H9 (cell line): ENCODE measurements around the gene INSYN2B. TPM values are rescaled to one million over a fixed set of nuclear protein-coding genes. Genes with fewer than 3 reads are reported as not detected.

Experiments
- DNase-seq: peaks from one replicate; pipeline ENCODE4 v3.0.0-alpha.2; 2017
- H2AFZ ChIP-seq: one replicate; pipeline ENCODE4 v1.6.1; 2013; ENCODE audit warnings: mild to moderate bottlenecking, low read length, control low read depth, moderate library complexity
- H2AK5ac ChIP-seq: 2 replicates; pipeline ENCODE4 v1.6.1; 2013; ENCODE audit warnings: low read length, control low read depth, mixed read lengths; ENCODE audit not compliant: insufficient read length
- H2BK120ac ChIP-seq: one replicate; pipeline ENCODE4 v1.6.1; 2013; ENCODE audit warnings: low read depth, mild to moderate bottlenecking, low read length, control low read depth, inconsistent platforms; ENCODE audit not compliant: poor library complexity, severe bottlenecking
- H2BK12ac ChIP-seq: 2 replicates; pipeline ENCODE4 v1.6.1; 2013; ENCODE audit warnings: low read length, control low read depth, mixed read lengths, low read depth; ENCODE audit not compliant: insufficient read length
- H2BK15ac ChIP-seq: 2 replicates; pipeline ENCODE4 v1.6.1; 2013; ENCODE audit warnings: low read depth, low read length, control low read depth
- H2BK20ac ChIP-seq: one replicate; pipeline ENCODE4 v1.6.1; 2013; ENCODE audit warnings: low read depth, mild to moderate bottlenecking, low read length, control low read depth, inconsistent platforms; ENCODE audit not compliant: poor library complexity, severe bottlenecking
- H2BK5ac ChIP-seq: 2 replicates; pipeline ENCODE4 v1.6.1; 2013; ENCODE audit warnings: low read length, control low read depth, mixed read lengths; ENCODE audit not compliant: insufficient read length
- H3K14ac ChIP-seq: 2 replicates; pipeline ENCODE4 v1.6.1; 2013; ENCODE audit warnings: low read length, control low read depth; ENCODE audit not compliant: insufficient read depth
- H3K18ac ChIP-seq: 2 replicates; pipeline ENCODE4 v1.6.1; 2013; ENCODE audit warnings: low read depth, mild to moderate bottlenecking, mixed read lengths, low read length, control low read depth; ENCODE audit not compliant: insufficient read length
- H3K23ac ChIP-seq: 2 replicates; pipeline ENCODE4 v1.6.1; 2013; ENCODE audit warnings: low read length, control low read depth, mixed read lengths, low read depth; ENCODE audit not compliant: insufficient read length
- H3K23me2 ChIP-seq: 2 replicates; pipeline ENCODE4 v1.6.1; 2013; ENCODE audit warnings: low read depth, mild to moderate bottlenecking, mixed read lengths, low read length, control low read depth; ENCODE audit not compliant: insufficient read length, poor library complexity, severe bottlenecking
- H3K27ac ChIP-seq: 2 replicates; pipeline ENCODE4 v1.5.1; 2013; ENCODE audit warnings: low read length, control low read depth, mixed read lengths, low read depth; ENCODE audit not compliant: insufficient read length
- H3K27me3 ChIP-seq: 2 replicates; pipeline ENCODE4 v1.6.1; 2013; ENCODE audit warnings: low read length, control low read depth, inconsistent platforms; ENCODE audit not compliant: insufficient read depth
- H3K4ac ChIP-seq: 2 replicates; pipeline ENCODE4 v1.6.1; 2013; ENCODE audit warnings: low read depth, mild to moderate bottlenecking, control low read depth, inconsistent platforms, low read length, moderate library complexity
- H3K4me1 ChIP-seq: 2 replicates; pipeline ENCODE4 v1.6.1; 2013; ENCODE audit warnings: low read length, control low read depth, inconsistent platforms; ENCODE audit not compliant: insufficient read depth
- H3K4me2 ChIP-seq: 2 replicates; pipeline ENCODE4 v1.6.1; 2013; ENCODE audit warnings: low read length, control low read depth, mixed read lengths; ENCODE audit not compliant: insufficient read length, insufficient read depth
- H3K56ac ChIP-seq: 2 replicates; pipeline ENCODE4 v1.6.1; 2013; ENCODE audit warnings: low read depth, mild to moderate bottlenecking, mixed read lengths, low read length, control low read depth; ENCODE audit not compliant: insufficient read length
- H3K79me1 ChIP-seq: 2 replicates; pipeline ENCODE4 v1.6.1; 2013; ENCODE audit warnings: low read depth, mild to moderate bottlenecking, moderate library complexity, low read length, control low read depth, inconsistent platforms; ENCODE audit not compliant: insufficient read depth, poor library complexity, severe bottlenecking
- H3K79me2 ChIP-seq: 2 replicates; pipeline ENCODE4 v1.6.1; 2013; ENCODE audit warnings: low read length, control low read depth, inconsistent platforms; ENCODE audit not compliant: insufficient read depth
- H3K9ac ChIP-seq: 2 replicates; pipeline ENCODE4 v1.6.1; 2013; ENCODE audit warnings: low read length, control low read depth, mixed read lengths; ENCODE audit not compliant: insufficient read length; ENCODE audit errors: extremely low read depth
- H3K9me3 ChIP-seq: one replicate; pipeline ENCODE4 v1.6.1; 2013; ENCODE audit warnings: low read depth, low read length, inconsistent platforms; ENCODE audit not compliant: control insufficient read depth
- H3T11ph ChIP-seq: one replicate; pipeline ENCODE4 v1.6.1; 2013; ENCODE audit warnings: mild to moderate bottlenecking, low read length, control low read depth, inconsistent platforms
- H4K20me1 ChIP-seq: one replicate; pipeline ENCODE4 v1.6.1; 2013; ENCODE audit not compliant: control insufficient read depth, insufficient read length, insufficient read depth
- H4K5ac ChIP-seq: 2 replicates; pipeline ENCODE4 v1.6.1; 2013; ENCODE audit warnings: low read depth, mild to moderate bottlenecking, mixed read lengths, low read length, control low read depth; ENCODE audit not compliant: insufficient read length
- H4K8ac ChIP-seq: replicated peaks from 2 replicates; pipeline ENCODE4 v1.6.1; 2013; ENCODE audit warnings: low read length, control low read depth, mixed read lengths, low read depth; ENCODE audit not compliant: insufficient read length
- H4K91ac ChIP-seq: 2 replicates; pipeline ENCODE4 v1.6.1; 2013; ENCODE audit warnings: low read depth, mild to moderate bottlenecking, moderate library complexity, mixed read lengths, low read length, control low read depth; ENCODE audit not compliant: insufficient read length
- H3K27ac Mint-ChIP-seq, 3 experiments: 2 replicates in 2 of 3; 3 replicates in 1 of 3; pipeline ENCODE4 v1.8.0; 2020 to 2021; ENCODE audit warnings: mixed read lengths in 3 of 3, mild to moderate bottlenecking in 1 of 3, moderate library complexity in 1 of 3
- H3K27me3 Mint-ChIP-seq: 2 replicates; pipeline ENCODE4 v1.8.0; 2021; ENCODE audit warnings: low read depth, mild to moderate bottlenecking, moderate library complexity, mixed read lengths
- H3K36me3 Mint-ChIP-seq, 3 experiments: 2 replicates in 2 of 3; 3 replicates in 1 of 3; pipeline ENCODE4 v1.8.0; 2020 to 2021; ENCODE audit warnings: low read depth in 3 of 3, mixed read lengths in 3 of 3; ENCODE audit not compliant: insufficient read depth in 1 of 3
- H3K4me1 Mint-ChIP-seq, 2 experiments: 2 replicates each; pipeline ENCODE4 v1.8.0; 2020; ENCODE audit warnings: mixed read lengths in 2 of 2
- H3K4me3 Mint-ChIP-seq, 2 experiments: 2 replicates in 1 of 2; 3 replicates in 1 of 2; pipeline ENCODE4 v1.8.0; 2020 to 2021; ENCODE audit warnings: mild to moderate bottlenecking in 2 of 2, mixed read lengths in 2 of 2, moderate library complexity in 1 of 2
- H3K9me3 Mint-ChIP-seq, 2 experiments: 2 replicates in 1 of 2; 3 replicates in 1 of 2; pipeline ENCODE4 v1.8.0; 2020; ENCODE audit warnings: mild to moderate bottlenecking in 2 of 2, mixed read lengths in 2 of 2, moderate library complexity in 1 of 2
- WGBS: extraction: QIAGEN DNeasy Blood & Tissue Kit; methylation state at CpG from one replicate; pipeline ENCODE4 v1.1.7; 2013; ENCODE audit warnings: missing lambda C conversion rate, low lambda C conversion rate, mixed read lengths; ENCODE audit not compliant: insufficient read length; ENCODE audit errors: extremely low coverage; 5-methylcytosine and 5-hydroxymethylcytosine counted together
- total RNA-seq: library from RNA; stranded (reverse); gene quantifications from 2 replicates; pipeline ENCODE4 v1.2.1, GENCODE V29; 2021
- TF ChIP-seq, protein P1 (sequence below): fragments of 200-600 bp; sonication (generic); conservative IDR thresholded peaks from 3 replicates; pipeline ENCODE4 v1.8.0; 2021; ENCODE audit warnings: antibody characterized with exemption, mild to moderate bottlenecking

Gene INSYN2B
- total RNA-seq, 1 experiment from 2014 or later: not detected

- peak overlapping the region in 1 of 3 experiments; percentile 63; a peak in 1 of 7 replicates for H3K27ac Mint-ChIP-seq
- Histone ChIP-seq H3K27me3 (no peaks in the 10 kb centered on the region), H3K4me1 (peaks cover 2% of the 10 kb centered on the region; the same call in 1 of the 2 replicates), H4K8ac (no peak overlapping the region), H3K14ac (no peak overlapping the region), H2BK20ac (no peak overlapping the region), H3K4me2 (no peak overlapping the region), H3K4ac (no peak overlapping the region), H4K91ac (no peak overlapping the region), H4K20me1 (no peaks in the 10 kb centered on the region), H3T11ph (no peak overlapping the region), H3K79me1 (no peaks in the 10 kb centered on the region), H3K9me3 (no peaks in the 10 kb centered on the region), H3K23me2 (no peaks in the 10 kb centered on the region), H3K27ac (no peak overlapping the region), H2BK15ac (no peak overlapping the region), H2AFZ (no peak overlapping the region), H4K5ac (no peak overlapping the region), H2BK120ac (no peak overlapping the region), H3K18ac (no peak overlapping the region), H2BK12ac (no peak overlapping the region), H3K9ac (no peak overlapping the region), H3K23ac (no peak overlapping the region), H3K79me2 (no peaks in the 10 kb centered on the region), H2BK5ac (no peak overlapping the region), H2AK5ac (no peak overlapping the region), H3K56ac (no peak overlapping the region)
- H3K9me3 Mint-ChIP-seq: no peaks in the 10 kb centered on the region
- H3K4me3 Mint-ChIP-seq: no peak overlapping the region
- no peak for DNase-seq
- TF ChIP-seq, protein P1, sequence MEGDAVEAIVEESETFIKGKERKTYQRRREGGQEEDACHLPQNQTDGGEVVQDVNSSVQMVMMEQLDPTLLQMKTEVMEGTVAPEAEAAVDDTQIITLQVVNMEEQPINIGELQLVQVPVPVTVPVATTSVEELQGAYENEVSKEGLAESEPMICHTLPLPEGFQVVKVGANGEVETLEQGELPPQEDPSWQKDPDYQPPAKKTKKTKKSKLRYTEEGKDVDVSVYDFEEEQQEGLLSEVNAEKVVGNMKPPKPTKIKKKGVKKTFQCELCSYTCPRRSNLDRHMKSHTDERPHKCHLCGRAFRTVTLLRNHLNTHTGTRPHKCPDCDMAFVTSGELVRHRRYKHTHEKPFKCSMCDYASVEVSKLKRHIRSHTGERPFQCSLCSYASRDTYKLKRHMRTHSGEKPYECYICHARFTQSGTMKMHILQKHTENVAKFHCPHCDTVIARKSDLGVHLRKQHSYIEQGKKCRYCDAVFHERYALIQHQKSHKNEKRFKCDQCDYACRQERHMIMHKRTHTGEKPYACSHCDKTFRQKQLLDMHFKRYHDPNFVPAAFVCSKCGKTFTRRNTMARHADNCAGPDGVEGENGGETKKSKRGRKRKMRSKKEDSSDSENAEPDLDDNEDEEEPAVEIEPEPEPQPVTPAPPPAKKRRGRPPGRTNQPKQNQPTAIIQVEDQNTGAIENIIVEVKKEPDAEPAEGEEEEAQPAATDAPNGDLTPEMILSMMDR: no peak
- WGBS: no CpG with 5 or more reads among the region's 8 CpGs
- peaks cover 10 to 14% of the 10 kb centered on the region in 2 experiments for H3K4me1 Mint-ChIP-seq
- H3K36me3 Mint-ChIP-seq: no peaks in the 10 kb centered on the region
- H3K27me3 Mint-ChIP-seq: no peaks in the 10 kb centered on the region
Observed at GRCh38 chr5:169991115-169991869, 11.0 kb upstream of the INSYN2B start.
